Measurements from ENCODE around the gene FCMR. TPM values are rescaled to one million over a fixed set of nuclear protein-coding genes. Genes with fewer than 3 reads are reported as not detected.
A peak's percentile ranks its signal among the peaks of the same experiment; 100 is the strongest.
"Not testable (repeated sequence)": the region's sequence is repeated elsewhere in the genome, so short reads cannot be mapped to it uniquely, and the experiment has no call there.

Gene FCMR
- total RNA-seq, 1 donor from 2014 or later: not detected

GRCh38 chr1:206924592-206925105 is 2.9 kb upstream of the FCMR start:
- DNase-seq (ENCODE audit: low read depth) (no peak), FAIRE-seq (no peak)
- Histone ChIP-seq H3K4me3 (ENCODE audit: low read depth, low read length) (no peak overlapping the region), H3K27me3 (ENCODE audit: control insufficient read depth, insufficient read depth, low read length) (no peaks in the 10 kb centered on the region), H3K36me3 (ENCODE audit: control insufficient read depth, insufficient read depth, low read length) (no peaks in the 10 kb centered on the region)
- no peak for TF ChIP-seq CTCF (IDR thresholded peaks at IDR 0.05; ENCODE audit: insufficient read depth, low read length, severe bottlenecking)

- not testable (repeated sequence) for H3K36me3 ChIP-seq (ENCODE audit: control insufficient read depth, insufficient read depth, low read length); DNase-seq (ENCODE audit: low read depth); H3K4me3 ChIP-seq (ENCODE audit: low read depth, low read length); H3K27me3 ChIP-seq (ENCODE audit: control insufficient read depth, insufficient read depth, low read length)
- FAIRE-seq: peak; percentile 100
These were observed 2.3 kb upstream of the FCMR start for GRCh38 chr1:206923961-206924557.

- no peaks in the 10 kb centered on the region for H3K27me3 ChIP-seq (ENCODE audit: control insufficient read depth, insufficient read depth, low read length)
- DNase-seq (ENCODE audit: low read depth): no peak
- no peak for FAIRE-seq
- H3K4me3 ChIP-seq (ENCODE audit: low read depth, low read length): no peak overlapping the region
- no peaks in the 10 kb centered on the region for H3K36me3 ChIP-seq (ENCODE audit: control insufficient read depth, insufficient read depth, low read length)
- no peak for TF ChIP-seq CTCF (IDR thresholded peaks at IDR 0.05; ENCODE audit: insufficient read depth, low read length, severe bottlenecking)
These were observed 1.5 kb upstream of the FCMR start for GRCh38 chr1:206923009-206923960.

GRCh38 chr1:206922524-206922923 is 783 bp upstream of the FCMR start:
- Histone ChIP-seq H3K36me3 (ENCODE audit: control insufficient read depth, insufficient read depth, low read length) (no peaks in the 10 kb centered on the region), H3K4me3 (ENCODE audit: low read depth, low read length) (no peak overlapping the region), H3K27me3 (ENCODE audit: control insufficient read depth, insufficient read depth, low read length) (no peaks in the 10 kb centered on the region)
- no peak for TF ChIP-seq CTCF (IDR thresholded peaks at IDR 0.05; ENCODE audit: insufficient read depth, low read length, severe bottlenecking)
- no peak for DNase-seq (ENCODE audit: low read depth)
- FAIRE-seq: no peak

- no peak overlapping the region for H3K4me3 ChIP-seq (ENCODE audit: low read depth, low read length)
- no peak for TF ChIP-seq CTCF (IDR thresholded peaks at IDR 0.05; ENCODE audit: insufficient read depth, low read length, severe bottlenecking)
- no peaks in the 10 kb centered on the region for H3K27me3 ChIP-seq (ENCODE audit: control insufficient read depth, insufficient read depth, low read length)
- DNase-seq (ENCODE audit: low read depth) (no peak), FAIRE-seq (no peak)
- H3K36me3 ChIP-seq (ENCODE audit: control insufficient read depth, insufficient read depth, low read length): no peaks in the 10 kb centered on the region
These were observed 3.7 kb downstream of the FCMR start for GRCh38 chr1:206918076-206918475.

GRCh38 chr1:206916000-206916709 is 5.6 kb downstream of the FCMR start:
- no peak overlapping the region for H3K4me3 ChIP-seq (ENCODE audit: low read depth, low read length)
- H3K36me3 ChIP-seq (ENCODE audit: control insufficient read depth, insufficient read depth, low read length): no peaks in the 10 kb centered on the region
- TF ChIP-seq CTCF (IDR thresholded peaks at IDR 0.05; ENCODE audit: insufficient read depth, low read length, severe bottlenecking): no peak
- DNase-seq (ENCODE audit: low read depth): no peak
- H3K27me3 ChIP-seq (ENCODE audit: control insufficient read depth, insufficient read depth, low read length): no peaks in the 10 kb centered on the region
- FAIRE-seq: no peak
